Left lung (tissue), 10 donors: ENCODE data around the gene TRIM69. TPM values are rescaled to one million over a fixed set of nuclear protein-coding genes. Genes with fewer than 3 reads are reported as not detected.
"Not testable (repeated sequence)": the region's sequence is repeated elsewhere in the genome, so short reads cannot be mapped to it uniquely, and the experiment has no call there.

ENCODE experiments used
- ATAC-seq: fragments of 200-7000 bp; cut with Tn5 transposase; one replicate; pipeline ENCODE4 v1.9.1; 2020; ENCODE audit warnings: moderate library complexity
- DNase-seq, 4 donors: peaks; one replicate each; pipeline ENCODE4 v3.0.0-alpha.2; 2013 to 2020
- H3K27ac ChIP-seq, 2 donors: fragments of 200-600 bp; sonication (generic) in 1 of 2; one replicate each; pipeline versions ENCODE4 v1.5.0 to v1.8.0; 2020 to 2021
- H3K27me3 ChIP-seq, 2 donors: fragments of 200-600 bp; sonication (generic) in 1 of 2; one replicate each; pipeline versions ENCODE4 v1.5.0 to v1.8.0; 2020 to 2021
- H3K36me3 ChIP-seq, 2 donors: fragments of 200-600 bp; sonication (generic) in 1 of 2; one replicate each; pipeline versions ENCODE4 v1.5.0 to v1.8.0; 2020 to 2021
- H3K4me1 ChIP-seq, 2 donors: fragments of 200-600 bp; one replicate each; pipeline ENCODE4 v1.8.0; 2021
- H3K4me3 ChIP-seq, 2 donors: fragments of 200-600 bp; sonication (generic) in 1 of 2; one replicate each; pipeline versions ENCODE4 v1.5.0 to v1.8.0; 2020 to 2021; ENCODE audit warnings: mild to moderate bottlenecking in 1 of 2
- H3K9me3 ChIP-seq, 2 donors: fragments of 200-600 bp; sonication (generic) in 1 of 2; one replicate each; pipeline versions ENCODE4 v1.5.0 to v1.8.0; 2020 to 2021
- CTCF ChIP-seq, 2 donors: fragments of 200-600 bp; sonication (generic) in 1 of 2; IDR thresholded peaks; one replicate each; pipeline versions ENCODE4 v1.5.0 to v1.8.0; 2021; ENCODE audit warnings: antibody characterized with exemption in 2 of 2
- intact Hi-C, 2 donors: fragments of 100-400 bp; cut with DNase I; formaldehyde crosslinking; loops; one replicate each; pipeline versions ENCODE4 v1.11.2 to v1.14.2; 2022
- polyA plus RNA-seq, 6 donors: library from polyadenylated mRNA; unstranded; fragments of 120-200 nt; gene quantifications; one replicate each; pipeline ENCODE4 v1.2.1, GENCODE V29; 2013; ENCODE audit not compliant: insufficient read length in 6 of 6
- total RNA-seq, 2 donors: library from RNA; stranded (reverse); fragmentation: NEBNext Ultra II Directional; extraction: Animal tissue kit (Norgen Biotek cat#: 25700); gene quantifications; one replicate each; pipeline ENCODE4 v1.2.1, GENCODE V29; 2021
- donor health status: DM: no; HTN: yes; CAD: no.
- donor health status: DM: no; HTN: no; CAD: no.

Gene TRIM69
- total and polyA plus RNA-seq, 8 donors = 15.5 to 30.8 (median 23.5) TPM

GRCh38 chr15:44780608-44781007 is 44.3 kb downstream of the TRIM69 start:
- Histone ChIP-seq H3K9me3 (no peaks in the 10 kb centered on the region), H3K27me3 (no peaks in the 10 kb centered on the region), H3K4me1 (peaks cover 0 to 11% of the 10 kb centered on the region in 2 donors), H3K36me3 (no peaks in the 10 kb centered on the region), H3K27ac (no peak overlapping the region), H3K4me3 (no peak overlapping the region)
- TF ChIP-seq CTCF (IDR thresholded peaks at IDR 0.05) = no peak
- intact Hi-C loops = no loop called here
- DNase-seq (no peak), ATAC-seq (no peak)

GRCh38 chr15:44781128-44781810 is 44.9 kb downstream of the TRIM69 start:
- DNase-seq (no peak), ATAC-seq (no peak)
- Histone ChIP-seq H3K27ac (no peak overlapping the region), H3K4me3 (no peak overlapping the region), H3K4me1 (peaks cover 0 to 11% of the 10 kb centered on the region in 2 donors), H3K27me3 (no peaks in the 10 kb centered on the region), H3K9me3 (no peaks in the 10 kb centered on the region), H3K36me3 (no peaks in the 10 kb centered on the region)
- intact Hi-C loops = no loop called here
- no peak for TF ChIP-seq CTCF (IDR thresholded peaks at IDR 0.05)

- ATAC-seq (no peak), DNase-seq (no peak)
- H3K9me3 ChIP-seq = no peaks in the 10 kb centered on the region
- intact Hi-C loops = no loop called here
- H3K4me3 ChIP-seq = no peak overlapping the region
- H3K36me3 ChIP-seq = no peaks in the 10 kb centered on the region
- no peaks in the 10 kb centered on the region for H3K27me3 ChIP-seq
- H3K27ac ChIP-seq = no peak overlapping the region
- TF ChIP-seq CTCF (IDR thresholded peaks at IDR 0.05) = no peak
- H3K4me1 ChIP-seq = peaks cover 0 to 11% of the 10 kb centered on the region in 2 donors
Measured at GRCh38 chr15:44782516-44782915, 46.2 kb downstream of the TRIM69 start.

- H3K4me1 ChIP-seq = peaks cover 0 to 11% of the 10 kb centered on the region in 2 donors
- DNase-seq, ATAC-seq, H3K36me3 ChIP-seq, H3K27me3 ChIP-seq, intact Hi-C loops, H3K9me3 ChIP-seq: not testable (repeated sequence)
- TF ChIP-seq CTCF (IDR thresholded peaks at IDR 0.05) = peak; percentile 8 to 45
- H3K27ac ChIP-seq = peak overlapping the region; percentile 84 to 93
- H3K4me3 ChIP-seq = peak overlapping the region; percentile 57 to 74
Measured at GRCh38 chr15:44784918-44785274, 48.6 kb downstream of the TRIM69 start.

GRCh38 chr15:44788748-44789147 is 52.4 kb downstream of the TRIM69 start:
- ATAC-seq (no peak), DNase-seq (no peak)
- H3K4me3 ChIP-seq = no peak overlapping the region
- no peaks in the 10 kb centered on the region for H3K36me3 ChIP-seq
- no peak for TF ChIP-seq CTCF (IDR thresholded peaks at IDR 0.05)
- no peaks in the 10 kb centered on the region for H3K9me3 ChIP-seq
- intact Hi-C loops = no loop called here
- no peak overlapping the region for H3K27ac ChIP-seq
- peaks cover 0 to 7% of the 10 kb centered on the region in 2 donors for H3K4me1 ChIP-seq
- no peaks in the 10 kb centered on the region for H3K27me3 ChIP-seq
